ENCODE data around the gene KAT14. TPM values are rescaled to one million over a fixed set of nuclear protein-coding genes. Genes with fewer than 3 reads are reported as not detected.
"Not testable (repeated sequence)": the region's sequence is repeated elsewhere in the genome, so short reads cannot be mapped to it uniquely, and the experiment has no call there.

Gene KAT14
- polyA plus RNA-seq, 2 of the 4 experiments (the other 2 are of a cell fraction): 12.1 to 18.8 TPM

- TF ChIP-seq CTCF (IDR thresholded peaks at IDR 0.05) (no peak), HEYL (CRISPR knock-in tag; IDR thresholded peaks at IDR 0.05) (no peak)
- Histone ChIP-seq H3K27ac (no peak overlapping the region), H3K4me3 (no peak overlapping the region), H3K9me3 (no peaks in the 10 kb centered on the region), H3K4me1 (no peaks in the 10 kb centered on the region), H3K4me2 (no peak overlapping the region)
- ChIA-PET POLR2A (no interaction called here), CTCF (no interaction called here)
- ATAC-seq (no peak), FAIRE-seq (peak; percentile 46), DNase-seq (ENCODE audit: low read depth in 1 of 2, low spot score in 1 of 2) (no peak)
- WGBS (ENCODE audit: missing lambda C conversion rate): 48% methylated on average over 5 of the region's 5 CpGs
These were observed 43.5 kb upstream of the KAT14 start for GRCh38 chr20:18094191-18094590.

DNA sequence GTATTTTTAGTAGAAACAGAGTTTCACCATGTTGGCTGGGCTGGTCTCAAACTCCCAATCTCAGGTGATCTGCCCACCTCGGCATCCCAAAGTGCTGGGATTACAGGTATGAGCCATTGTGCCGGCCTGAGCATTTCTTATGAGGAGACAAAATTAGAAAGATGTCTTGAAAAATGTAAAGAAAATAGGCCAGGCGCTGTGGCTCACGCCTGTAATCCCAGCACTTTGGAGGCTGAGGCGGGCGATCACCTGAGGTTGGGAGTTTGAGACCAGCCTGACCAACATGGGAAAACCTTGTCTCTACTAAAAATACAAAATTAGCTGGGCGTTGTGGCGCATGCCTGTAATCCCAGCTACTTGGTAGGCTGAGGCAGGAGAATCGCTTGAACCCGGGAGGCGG is 37.1 kb upstream of the KAT14 start:
- H3K4me1 ChIP-seq; H3K9me3 ChIP-seq; H3K27ac ChIP-seq; POLR2A ChIA-PET; H3K4me3 ChIP-seq; H3K4me2 ChIP-seq; ATAC-seq; DNase-seq (ENCODE audit: low read depth in 1 of 2, low spot score in 1 of 2); CTCF ChIA-PET; FAIRE-seq: not testable (repeated sequence)
- WGBS (ENCODE audit: missing lambda C conversion rate): 81% methylated on average over 11 of the region's 11 CpGs

DNA sequence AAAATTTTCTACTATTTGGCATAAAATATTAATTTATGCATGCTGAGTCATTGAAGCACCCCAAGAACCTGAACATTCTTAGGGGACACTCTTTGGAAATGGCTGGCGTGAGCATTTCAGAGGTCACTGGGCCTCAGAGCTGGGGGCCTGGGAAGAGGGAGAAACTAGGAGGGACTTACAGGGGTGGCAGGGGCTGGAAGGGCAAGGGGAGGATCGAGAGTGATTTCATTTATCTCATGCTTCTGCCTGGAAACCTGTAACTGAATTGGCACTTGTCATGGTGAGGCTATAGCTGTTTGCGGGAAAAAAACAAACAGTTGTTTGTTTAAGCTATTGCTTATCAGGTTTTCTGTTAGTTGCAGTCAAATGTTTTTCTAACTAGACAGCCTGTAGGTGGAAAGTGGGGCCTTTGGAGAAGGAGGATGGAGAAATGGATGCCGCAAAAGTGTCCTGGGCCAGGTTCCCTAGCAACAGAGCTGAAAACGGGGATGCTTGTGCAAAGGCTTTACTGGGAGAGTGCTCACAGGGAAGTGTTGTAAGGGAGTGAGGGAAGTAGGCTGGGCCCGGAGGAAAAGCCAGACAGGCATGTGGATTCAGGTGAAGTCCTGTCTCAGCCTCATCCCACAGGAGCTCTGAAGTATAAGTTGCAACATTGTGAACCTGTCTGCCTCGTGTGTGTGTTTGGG is 36.4 kb upstream of the KAT14 start:
- POLR2A ChIA-PET: no interaction called here
- no peak for FAIRE-seq
- CTCF ChIA-PET: interaction anchor here (1.0 kb wide), 1 partner anchor 13 kb away, joined by 3 read pairs; no protein-coding TSS in a partner anchor

DNA sequence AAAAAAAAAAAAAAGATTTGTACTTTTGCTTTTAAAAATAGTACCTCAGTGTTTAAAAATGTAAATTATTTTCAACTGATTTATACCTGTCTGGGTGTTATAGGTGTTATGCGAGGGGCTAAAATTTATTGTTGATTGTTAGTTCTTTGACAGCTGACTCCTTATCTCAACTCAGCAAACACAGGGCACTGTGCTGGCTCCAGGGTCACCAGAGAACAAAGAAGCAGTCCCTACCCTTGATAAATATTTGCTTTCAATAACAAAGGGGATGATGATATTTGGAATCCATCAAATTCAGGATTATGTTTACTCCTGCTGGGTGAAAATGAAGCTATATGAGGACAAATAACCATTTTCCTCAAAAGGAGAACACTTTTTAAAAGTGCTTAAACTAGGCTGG is 34.2 kb upstream of the KAT14 start:
- no peak overlapping the region for H3K4me3 ChIP-seq
- WGBS (ENCODE audit: missing lambda C conversion rate): 44% methylated on average over 1 of the region's 1 CpG
- no peaks in the 10 kb centered on the region for H3K4me1 ChIP-seq
- CTCF ChIA-PET: interaction anchor here (0.6 to 0.8 kb wide), 3 partner anchors 11 to 126 kb away, joined by 3 read pairs; no protein-coding TSS in a partner anchor
- no peak for FAIRE-seq
- no peak for ATAC-seq
- no peak for DNase-seq (ENCODE audit: low read depth in 1 of 2, low spot score in 1 of 2)
- no peak overlapping the region for H3K27ac ChIP-seq
- H3K9me3 ChIP-seq: no peaks in the 10 kb centered on the region
- H3K4me2 ChIP-seq: no peak overlapping the region
- POLR2A ChIA-PET: no interaction called here
- TF ChIP-seq RARB (CRISPR knock-in tag; IDR thresholded peaks at IDR 0.05) (no peak), ZNF302 (CRISPR knock-in tag; IDR thresholded peaks at IDR 0.05) (no peak), BHLHE40 (IDR thresholded peaks at IDR 0.05; ENCODE audit: low read depth, low read length) (no peak), RFX5 (IDR thresholded peaks at IDR 0.05) (no peak), HOXB13 (CRISPR knock-in tag; IDR thresholded peaks at IDR 0.05; ENCODE audit: low read depth) (no peak), POLR2A (IDR thresholded peaks at IDR 0.05; ENCODE audit: low read length) (no peak), REST (IDR thresholded peaks at IDR 0.05) (no peak), CHD2 (IDR thresholded peaks at IDR 0.05; ENCODE audit: low read length, partially characterized antibody) (no peak), EHMT2 (IDR thresholded peaks at IDR 0.05; ENCODE audit: low read depth) (no peak), JUN (IDR thresholded peaks at IDR 0.05) (no peak), SMC3 (IDR thresholded peaks at IDR 0.05) (no peak), E2F6 (IDR thresholded peaks at IDR 0.05; ENCODE audit: borderline replicate concordance, low read depth) (no peak), HOXA7 (CRISPR knock-in tag; IDR thresholded peaks at IDR 0.05) (no peak)

More for the DNA sequence above, 36.4 kb upstream of the KAT14 start:
- no peak overlapping the region for H3K4me3 ChIP-seq
- H3K27ac ChIP-seq: no peak overlapping the region
- 55% methylated on average over 7 of the region's 7 CpGs for WGBS (ENCODE audit: missing lambda C conversion rate)
- H3K4me2 ChIP-seq: no peak overlapping the region
- no peaks in the 10 kb centered on the region for H3K9me3 ChIP-seq
- DNase-seq (ENCODE audit: low read depth in 1 of 2, low spot score in 1 of 2): no peak
- TF ChIP-seq TFCP2L1 (CRISPR knock-in tag; IDR thresholded peaks at IDR 0.05) (no peak), RNF2 (IDR thresholded peaks at IDR 0.05; ENCODE audit: borderline replicate concordance, low read depth) (no peak), ZSCAN20 (CRISPR knock-in tag; IDR thresholded peaks at IDR 0.05) (no peak), HOXB5 (CRISPR knock-in tag; IDR thresholded peaks at IDR 0.05) (no peak), BCL3 (IDR thresholded peaks at IDR 0.05) (no peak), RAD21 (conservative IDR thresholded peaks at IDR 0.05 in 1 of 2, IDR thresholded peaks at IDR 0.05 in 1 of 2) (no peak), ATOH8 (CRISPR knock-in tag; IDR thresholded peaks at IDR 0.05; ENCODE audit: low read depth) (no peak), ZFP36 (IDR thresholded peaks at IDR 0.05; ENCODE audit: borderline replicate concordance, partially characterized antibody) (no peak), RARB (CRISPR knock-in tag; IDR thresholded peaks at IDR 0.05) (no peak), HOXA7 (CRISPR knock-in tag; IDR thresholded peaks at IDR 0.05) (no peak)
- no peak for ATAC-seq
- no peaks in the 10 kb centered on the region for H3K4me1 ChIP-seq

Data from A549 (cell line).